Measurements from ENCODE around the gene KIAA1671.

Gene KIAA1671

DNA sequence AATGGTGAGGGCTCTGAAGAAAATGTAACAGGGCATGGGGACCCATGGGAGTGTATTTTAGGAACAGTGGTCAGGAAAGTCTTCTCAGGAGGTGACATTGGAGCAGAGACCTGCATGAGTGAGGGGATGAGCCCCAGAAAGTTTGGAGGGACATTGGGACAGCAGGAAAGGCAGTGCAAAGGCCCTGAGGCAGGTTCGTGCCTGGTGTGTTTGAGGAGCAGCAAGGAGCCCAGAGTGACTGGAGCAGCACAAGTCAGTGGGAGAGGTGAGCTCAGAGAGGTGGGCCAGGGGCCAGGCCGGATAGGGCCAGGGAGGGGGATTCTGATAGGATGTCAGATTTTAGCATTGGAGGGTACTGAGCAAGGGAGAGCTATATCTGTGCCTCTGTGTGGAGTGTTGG, 167.1 kb downstream of the KIAA1671 start:
- DNase-seq (ENCODE audit: low spot score): no peak

DNA sequence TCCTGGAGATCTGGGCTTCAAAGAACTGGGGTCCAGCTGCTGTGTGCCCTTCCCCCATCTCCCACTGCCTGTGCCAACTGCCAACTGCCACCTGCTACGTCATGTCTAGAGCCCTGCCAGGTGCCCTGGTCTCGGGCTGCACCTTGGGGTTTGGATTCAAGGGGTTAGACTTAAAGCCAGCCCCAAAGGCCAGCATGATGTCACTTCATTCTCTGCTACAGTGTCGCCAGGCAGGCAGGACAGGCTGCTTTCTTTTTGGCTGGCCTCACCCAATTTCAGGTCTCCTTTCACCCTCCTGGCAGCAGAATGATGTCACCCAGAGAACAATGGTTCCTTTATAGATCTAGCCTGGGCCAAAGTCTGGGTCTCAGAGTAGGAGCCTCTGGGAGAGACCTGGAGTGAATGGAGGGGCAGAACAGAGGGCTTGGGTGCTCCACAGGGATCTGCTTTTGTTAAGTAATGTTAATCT, 167.6 kb downstream of the KIAA1671 start:
- DNase-seq (ENCODE audit: low spot score): no peak

DNA sequence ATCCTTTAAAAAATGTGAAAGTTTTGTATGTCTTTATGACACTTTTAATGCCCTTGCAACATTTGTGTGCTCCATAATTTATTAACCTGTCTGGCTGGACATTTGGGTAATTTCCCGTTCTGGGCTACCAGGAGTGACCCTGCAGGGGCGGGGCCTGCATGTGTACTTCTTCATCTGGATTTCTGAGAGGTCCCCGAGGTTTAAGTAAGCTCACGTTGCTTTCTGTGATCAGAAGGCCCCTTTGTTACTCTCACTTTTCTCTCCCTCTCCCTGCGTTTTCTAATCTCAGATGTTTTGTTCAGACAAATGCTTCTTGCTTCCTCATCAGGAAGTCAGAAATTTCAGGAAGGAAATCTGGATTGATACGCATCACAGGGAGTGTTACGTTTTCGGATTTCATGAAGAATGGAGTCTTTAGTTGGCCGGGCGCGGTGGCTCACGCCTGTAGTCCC, 168.3 kb downstream of the KIAA1671 start:
- DNase-seq (ENCODE audit: low spot score): no peak

DNA sequence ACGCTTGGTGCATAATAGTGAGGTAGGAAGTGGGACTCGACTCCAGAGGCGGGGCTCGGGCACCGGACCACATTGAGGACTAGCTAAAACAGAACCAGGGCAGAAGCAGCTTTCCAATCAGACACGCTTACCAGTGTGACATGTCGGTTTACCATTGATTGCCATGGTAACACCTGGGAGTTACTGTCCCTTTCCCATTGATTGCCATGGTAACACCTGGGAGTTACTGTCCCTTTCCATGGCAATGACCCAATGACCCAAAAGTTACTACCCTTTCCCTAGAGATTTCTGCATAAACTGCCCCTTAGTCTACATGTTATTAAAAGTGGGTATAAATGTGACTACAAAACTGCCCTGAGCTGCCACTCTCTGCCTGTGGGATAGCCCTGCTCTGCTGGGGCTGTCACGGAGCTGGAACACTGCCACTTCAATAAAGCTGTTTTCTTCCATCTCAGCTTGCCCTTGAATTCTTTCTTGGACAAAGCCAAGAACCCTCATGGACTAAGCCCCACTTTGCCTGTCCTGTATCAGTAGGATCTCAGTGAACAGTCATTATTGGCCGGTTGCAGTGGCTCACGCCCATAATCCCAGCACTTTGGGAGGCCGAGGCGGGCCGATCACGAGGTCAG, 169.7 kb downstream of the KIAA1671 start:
- no peak for DNase-seq (ENCODE audit: low spot score)

DNA sequence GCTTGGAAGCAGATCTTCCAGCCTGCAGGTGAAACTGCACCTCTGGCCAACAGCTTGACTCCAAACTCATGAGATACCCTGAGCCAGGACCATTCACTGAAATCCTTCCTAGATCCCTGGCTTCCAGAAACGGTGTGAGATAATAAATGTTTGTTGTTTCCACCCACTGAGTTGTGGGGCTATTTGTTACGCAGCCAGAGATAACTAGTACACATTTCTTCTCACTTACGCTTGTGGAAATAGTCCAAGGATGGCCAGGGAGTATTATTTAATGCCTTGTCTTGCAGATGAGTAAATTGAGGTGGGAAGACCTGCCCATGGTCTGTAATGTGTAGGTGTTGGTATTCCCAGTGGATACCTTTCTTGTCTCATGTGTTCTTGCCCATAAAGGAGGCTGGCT, 171.2 kb downstream of the KIAA1671 start:
- DNase-seq (ENCODE audit: low spot score): no peak

DNA sequence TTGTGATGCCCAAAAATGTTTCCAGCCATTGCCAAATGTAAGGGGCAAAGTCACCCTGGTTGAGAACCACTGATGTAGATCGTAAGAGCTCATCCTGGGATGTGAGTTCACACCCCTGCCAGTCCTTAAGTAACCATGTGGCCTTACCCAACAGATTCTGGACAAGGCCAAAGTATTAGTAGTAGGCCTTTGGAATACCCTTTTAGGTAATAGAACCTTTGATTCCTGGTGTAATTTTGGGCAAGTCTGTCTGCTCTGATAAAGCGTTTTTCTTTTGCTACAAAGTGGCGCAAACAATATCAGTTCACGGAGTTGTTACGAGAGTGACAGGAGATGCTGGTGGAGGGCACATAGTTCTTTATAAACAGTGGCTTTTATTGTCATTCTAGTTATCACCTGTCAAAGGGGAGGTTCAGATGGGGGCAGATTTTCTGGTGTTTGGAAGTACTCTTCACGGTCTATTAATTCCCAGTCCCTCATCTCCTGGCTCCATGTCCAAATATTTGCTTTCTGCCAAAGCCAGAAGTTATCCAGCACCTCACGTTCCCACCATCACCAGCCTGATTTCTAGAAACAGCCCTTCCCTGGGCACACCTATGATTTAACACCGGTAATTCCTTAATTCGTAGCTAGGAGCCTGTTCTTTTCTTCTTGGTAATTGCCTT, 173.3 kb downstream of the KIAA1671 start:
- DNase-seq (ENCODE audit: low spot score): no peak

DNA sequence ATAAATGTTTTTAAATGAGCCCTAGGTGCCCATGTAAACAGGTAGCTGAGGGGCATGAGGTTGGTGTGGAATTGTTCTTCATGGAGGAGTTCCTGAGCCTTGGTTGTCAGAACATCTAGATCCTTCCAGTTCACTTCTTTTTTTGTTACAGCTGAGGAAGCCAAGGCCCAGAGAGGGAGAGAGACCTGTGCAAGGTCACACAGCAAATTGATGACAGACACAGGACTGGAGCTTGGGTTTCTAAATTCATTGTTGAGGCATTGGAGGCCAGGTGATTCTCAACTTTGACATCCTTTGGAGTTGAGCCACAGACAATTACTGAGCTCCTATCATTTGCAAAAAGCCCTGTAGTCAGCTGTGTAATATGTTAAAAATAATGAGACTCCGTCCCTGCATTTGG, 174.0 kb downstream of the KIAA1671 start:
- DNase-seq (ENCODE audit: low spot score): no peak

DNA sequence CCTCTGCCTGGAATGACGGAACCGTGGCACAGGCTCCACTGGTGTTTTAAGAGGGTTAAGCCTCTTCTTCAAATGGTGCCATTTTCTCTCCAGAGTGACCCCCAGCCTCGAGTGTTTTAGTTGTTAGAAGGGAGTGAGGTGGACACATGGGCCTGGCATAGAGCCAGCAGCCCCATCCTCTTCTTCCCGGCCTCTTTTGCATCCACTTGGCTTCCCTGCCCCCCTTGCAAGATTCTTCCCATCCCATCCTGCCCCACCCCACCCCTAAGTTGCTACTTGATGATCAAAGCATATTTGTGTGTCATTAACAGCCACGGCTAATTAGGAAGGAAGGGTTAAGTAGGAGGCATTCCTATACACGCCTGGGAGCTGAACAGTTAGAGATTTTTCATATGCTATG, 174.8 kb downstream of the KIAA1671 start:
- DNase-seq (ENCODE audit: low spot score): no peak

DNA sequence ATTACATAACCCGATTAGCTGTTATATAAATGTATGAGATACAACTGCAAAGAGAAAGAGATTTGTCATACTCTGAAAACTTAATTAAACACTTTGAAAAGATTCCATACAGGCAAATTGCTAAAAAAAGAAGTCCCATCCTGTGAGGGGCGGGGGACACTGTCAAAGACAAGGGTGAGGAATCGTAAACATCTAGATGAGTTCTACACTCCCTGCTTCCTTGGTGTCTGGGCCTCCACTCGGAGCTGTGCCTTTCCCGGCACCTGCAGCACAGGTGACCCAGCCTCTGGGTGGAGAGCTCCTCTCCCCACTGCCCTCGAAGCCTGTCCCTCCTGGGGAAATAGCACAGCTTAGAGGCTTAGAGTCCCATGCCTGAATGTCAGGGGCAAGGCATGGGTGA, 177.9 kb downstream of the KIAA1671 start:
- no peak for DNase-seq (ENCODE audit: low spot score)

DNA sequence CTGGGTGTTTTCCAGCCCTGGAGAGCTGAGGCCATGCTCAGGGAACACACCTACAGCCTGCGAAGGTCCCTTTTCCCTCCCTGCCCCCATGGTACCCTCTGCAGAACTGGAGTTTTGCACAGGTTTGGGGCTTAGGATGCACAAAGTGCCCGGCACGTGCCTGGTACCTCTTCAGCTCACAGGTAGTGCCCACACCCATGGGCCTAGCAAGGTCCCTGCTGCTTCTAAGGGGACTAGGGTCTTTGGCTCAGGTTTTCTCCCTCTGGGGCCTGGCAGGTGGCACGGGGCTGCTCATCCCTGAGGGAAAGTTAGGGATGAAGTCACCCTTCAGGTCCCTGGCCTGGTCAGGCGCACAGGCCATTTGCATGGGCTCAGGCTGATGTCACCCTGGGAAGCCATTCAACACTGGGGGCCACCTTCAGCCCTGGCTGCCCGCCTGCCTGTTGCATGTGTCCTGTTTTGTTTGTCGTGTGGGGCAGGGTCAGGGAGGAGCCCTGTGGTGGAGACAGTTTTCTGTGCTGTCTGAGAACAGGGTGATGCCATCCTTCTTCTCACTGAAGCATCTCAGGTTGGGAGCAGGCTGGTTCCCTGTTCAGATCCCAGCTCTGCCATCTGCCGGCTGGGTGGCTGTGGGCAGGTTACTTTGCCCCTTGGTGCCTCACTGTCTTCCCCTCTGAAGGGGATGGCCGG, 178.8 kb downstream of the KIAA1671 start:
- DNase-seq (ENCODE audit: low spot score): no peak

DNA sequence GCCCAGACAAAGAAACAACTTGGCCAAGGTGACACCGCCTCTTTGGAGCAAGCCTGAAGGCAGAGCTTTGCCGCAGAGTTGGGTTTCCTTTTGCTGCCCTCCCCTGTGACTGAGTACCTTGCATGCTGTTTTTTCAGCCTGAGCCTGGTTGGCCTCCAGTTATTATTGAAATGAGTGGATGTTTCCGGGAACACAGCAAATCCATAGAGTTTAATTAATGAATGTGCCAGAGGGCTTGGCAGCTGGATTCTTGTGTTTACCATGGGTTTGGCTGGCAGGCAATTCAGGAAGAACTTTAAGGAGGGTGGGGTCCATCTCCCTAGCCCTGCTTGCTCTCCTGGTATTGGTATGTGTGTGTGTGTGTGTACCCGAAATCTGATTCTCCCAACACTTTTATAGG, 181.5 kb downstream of the KIAA1671 start:
- DNase-seq (ENCODE audit: low spot score): no peak

DNA sequence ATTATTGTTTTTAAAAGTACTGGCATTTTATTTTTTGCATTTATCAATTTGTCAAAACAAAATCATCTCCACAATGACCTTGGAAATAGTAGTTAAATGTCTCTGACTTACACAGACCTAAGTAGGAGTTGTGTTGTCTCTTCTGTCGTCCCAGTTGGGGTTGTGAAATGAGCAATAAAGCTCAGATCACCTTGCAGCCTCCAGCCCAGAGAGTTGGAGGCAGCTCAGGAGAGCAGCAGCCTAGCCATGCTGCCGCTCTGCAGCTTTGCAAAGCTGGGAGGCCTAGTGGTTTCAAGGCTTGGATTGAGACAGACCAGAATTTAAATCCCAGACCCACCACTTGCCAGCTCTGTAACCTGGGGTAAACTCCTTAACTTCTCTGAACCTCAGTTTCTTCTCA, 181.9 kb downstream of the KIAA1671 start:
- DNase-seq (ENCODE audit: low spot score): no peak

DNA sequence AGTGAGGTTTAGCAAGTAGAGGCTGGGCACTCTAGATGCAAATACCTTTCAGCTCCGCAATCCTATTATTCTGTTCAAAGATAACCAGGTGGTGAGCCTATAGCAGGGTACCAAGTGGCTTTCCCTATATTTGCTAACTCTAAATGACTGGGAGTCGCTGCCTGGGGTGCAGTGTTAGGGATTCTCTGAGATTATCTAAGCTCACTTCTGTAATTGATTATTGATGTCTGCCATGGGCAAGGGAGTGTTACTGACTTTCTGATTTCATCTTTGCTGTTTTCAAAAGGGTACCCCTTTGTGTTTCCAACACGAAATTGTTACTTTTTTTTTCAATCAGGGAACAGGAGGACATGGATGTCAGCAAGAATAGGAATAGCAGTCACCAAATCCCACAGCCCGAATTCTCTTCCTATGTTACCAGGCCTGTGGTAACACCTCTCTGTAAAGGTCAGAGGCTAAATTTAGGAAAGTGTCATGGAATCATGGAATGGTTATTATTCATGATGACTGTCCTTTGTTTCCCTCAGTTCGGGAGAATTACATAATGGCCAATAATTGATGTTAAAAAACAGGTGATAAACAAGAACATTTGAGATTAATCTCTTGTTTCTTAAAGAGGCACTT, 184.5 kb downstream of the KIAA1671 start:
- no peak for DNase-seq (ENCODE audit: low spot score)

DNA sequence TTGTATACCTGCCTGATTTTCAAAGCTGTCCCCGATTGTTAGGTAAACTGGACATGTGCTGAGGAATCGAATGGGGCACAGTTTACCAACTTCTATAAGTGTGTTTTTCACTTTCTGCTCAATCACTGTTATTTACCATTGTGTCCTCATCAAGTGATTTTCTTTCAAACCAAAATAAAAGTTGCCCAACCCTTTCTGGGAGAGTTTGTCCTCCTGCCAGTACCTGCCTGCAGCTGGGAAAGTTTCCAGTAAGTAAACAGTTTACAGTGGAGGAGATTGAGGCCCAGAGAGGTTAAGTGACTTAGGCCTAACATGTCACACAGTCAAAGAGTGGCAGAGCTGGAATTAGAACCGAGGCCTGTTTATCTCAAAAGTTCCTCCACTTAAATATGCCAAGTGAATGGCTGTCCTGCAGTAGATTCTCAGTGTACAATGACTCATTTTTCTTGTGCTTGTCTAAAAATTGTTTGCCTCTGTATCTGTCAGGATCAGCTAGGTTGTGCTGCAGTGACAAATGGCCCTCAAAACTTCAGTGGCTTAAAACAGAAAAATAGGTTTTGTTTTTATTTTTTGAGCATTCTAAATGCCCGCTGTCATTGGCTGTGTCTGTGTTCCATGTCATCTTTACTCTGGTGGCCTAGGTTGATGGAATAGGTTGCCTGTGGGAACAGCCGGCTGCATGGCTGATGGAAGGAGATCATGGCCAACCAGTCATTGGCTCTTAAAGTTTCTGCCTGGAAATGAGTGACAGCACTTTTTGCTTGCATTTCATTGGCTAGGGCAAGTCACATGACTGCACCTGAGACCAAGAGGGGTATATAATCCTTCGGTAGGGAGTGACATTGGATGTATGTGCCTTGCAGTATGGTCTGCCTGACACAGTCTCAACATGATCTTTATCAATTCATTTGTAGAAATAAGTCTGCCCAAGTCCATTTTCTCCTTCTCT, 185.3 kb downstream of the KIAA1671 start:
- DNase-seq (ENCODE audit: low spot score): no peak

DNA sequence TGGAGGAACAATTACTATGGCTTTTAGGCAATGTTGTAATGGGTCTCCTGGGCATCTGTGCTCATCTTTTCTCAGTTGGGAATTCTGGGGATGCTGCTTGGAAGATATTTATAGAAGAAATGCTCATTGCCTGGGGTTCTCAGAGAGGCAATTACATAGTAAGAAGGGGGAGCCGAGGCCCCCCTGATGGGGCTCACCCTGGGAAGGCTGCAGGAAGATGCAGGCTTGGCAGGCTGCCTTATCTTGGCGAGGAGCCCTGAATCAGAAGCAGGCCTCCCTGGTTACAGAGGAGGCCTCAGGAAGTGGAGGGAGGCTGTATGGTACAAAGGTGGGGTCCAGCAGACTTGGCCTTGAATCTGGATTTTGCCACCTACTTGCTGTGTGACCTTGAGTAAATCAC, 186.5 kb downstream of the KIAA1671 start:
- no peak for DNase-seq (ENCODE audit: low spot score)

DNA sequence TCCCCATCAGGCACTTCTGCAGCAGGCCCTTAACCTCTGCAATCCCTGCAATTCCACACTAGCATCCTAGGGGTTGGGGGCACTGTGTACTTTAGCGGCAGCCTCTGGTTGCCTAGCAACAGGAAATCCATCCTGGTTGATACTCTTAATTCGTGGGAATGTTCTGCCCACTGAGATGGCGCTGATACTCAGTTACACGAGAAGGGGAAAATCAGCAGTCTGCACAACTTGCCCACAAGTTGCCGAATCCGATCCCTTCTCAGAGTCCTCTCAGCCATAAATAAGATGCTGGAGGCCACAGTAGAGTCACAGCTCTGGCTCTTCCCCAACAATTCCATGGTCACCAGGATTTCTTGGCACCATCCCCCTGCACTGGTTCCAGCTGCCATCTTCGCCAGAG, 189.6 kb downstream of the KIAA1671 start:
- DNase-seq (ENCODE audit: low spot score): no peak

DNA sequence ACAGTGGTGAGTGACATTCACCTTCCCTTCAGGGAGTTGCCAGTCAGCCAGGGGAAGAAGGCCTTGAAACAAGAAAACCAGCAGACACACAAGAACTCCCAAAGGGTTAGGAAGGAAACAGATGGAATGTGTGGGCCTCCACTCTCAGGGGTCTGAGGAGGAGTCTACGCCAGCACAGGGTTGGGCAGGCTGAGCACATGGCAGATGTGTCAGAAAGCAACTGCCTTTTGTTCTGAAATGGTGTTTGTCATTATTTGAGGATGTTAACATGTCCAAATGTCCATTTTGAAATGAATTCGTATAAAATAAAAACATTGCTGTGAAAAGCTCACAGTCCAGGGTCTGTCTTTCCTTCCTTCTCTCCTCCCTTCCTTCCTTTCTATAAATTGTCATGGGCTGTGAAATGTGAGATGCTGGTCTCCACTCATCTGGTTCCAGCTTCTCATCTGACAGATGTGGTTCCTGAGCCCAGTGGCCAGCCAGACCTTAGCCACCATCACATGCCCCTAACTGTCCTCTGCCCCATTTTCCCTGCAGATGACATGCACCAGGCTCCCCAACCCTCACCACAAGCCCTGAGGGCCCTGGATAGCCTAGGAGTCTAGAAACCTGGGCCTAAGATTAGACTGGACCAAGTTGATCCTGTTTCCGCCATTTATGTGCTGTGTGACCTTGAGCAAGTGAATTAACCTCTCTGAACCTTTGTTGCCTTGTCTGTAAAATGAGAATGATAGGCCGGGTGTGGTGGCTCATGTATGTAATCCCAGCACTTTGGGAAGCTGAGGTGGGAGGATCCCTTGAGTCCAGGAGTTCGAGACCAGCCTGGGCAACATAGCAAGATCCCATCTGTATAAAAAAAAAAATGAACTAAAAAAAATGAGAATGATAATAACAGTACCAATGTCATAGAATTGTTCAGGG, 190.9 kb downstream of the KIAA1671 start:
- no peak for DNase-seq (ENCODE audit: low spot score)

DNA sequence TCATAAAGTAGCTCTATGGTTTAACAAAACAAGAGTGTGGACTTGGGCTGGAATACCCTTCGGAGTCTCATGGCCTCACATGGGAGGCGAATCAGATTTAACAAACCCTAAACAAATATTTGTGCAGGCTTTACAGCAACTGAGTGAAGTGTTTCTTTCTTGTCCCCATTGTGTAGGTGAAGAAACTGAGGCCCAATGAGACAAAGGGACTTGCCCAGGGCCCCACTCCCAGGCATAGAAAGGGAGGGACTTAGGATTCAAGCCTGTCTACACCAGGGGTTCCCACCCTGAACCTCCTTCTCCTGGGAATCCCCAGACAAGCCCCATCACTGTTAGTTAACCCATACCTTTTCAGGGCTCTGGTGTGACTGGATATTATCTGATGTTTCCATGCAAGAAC, 192.0 kb downstream of the KIAA1671 start:
- DNase-seq (ENCODE audit: low spot score): no peak

DNA sequence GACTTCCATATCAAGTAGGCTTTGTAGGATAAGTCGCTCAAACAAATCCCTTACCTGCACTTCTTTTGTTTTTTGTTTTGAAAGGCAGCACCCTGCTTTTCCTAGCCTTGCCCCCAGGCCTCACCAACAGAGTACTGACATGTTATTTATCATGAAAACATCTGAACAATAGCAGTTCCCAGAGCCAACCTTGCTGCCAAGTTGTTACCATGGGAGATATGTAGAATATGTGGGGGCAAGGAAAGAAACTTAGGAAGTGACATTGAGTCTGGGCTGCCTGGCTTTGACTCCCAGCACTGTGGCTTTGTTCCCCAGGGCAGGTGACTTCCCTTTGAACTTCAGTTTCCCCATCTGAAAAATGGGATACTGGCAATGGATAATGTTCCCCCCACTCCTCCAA, 193.8 kb downstream of the KIAA1671 start:
- no peak for DNase-seq (ENCODE audit: low spot score)

DNA sequence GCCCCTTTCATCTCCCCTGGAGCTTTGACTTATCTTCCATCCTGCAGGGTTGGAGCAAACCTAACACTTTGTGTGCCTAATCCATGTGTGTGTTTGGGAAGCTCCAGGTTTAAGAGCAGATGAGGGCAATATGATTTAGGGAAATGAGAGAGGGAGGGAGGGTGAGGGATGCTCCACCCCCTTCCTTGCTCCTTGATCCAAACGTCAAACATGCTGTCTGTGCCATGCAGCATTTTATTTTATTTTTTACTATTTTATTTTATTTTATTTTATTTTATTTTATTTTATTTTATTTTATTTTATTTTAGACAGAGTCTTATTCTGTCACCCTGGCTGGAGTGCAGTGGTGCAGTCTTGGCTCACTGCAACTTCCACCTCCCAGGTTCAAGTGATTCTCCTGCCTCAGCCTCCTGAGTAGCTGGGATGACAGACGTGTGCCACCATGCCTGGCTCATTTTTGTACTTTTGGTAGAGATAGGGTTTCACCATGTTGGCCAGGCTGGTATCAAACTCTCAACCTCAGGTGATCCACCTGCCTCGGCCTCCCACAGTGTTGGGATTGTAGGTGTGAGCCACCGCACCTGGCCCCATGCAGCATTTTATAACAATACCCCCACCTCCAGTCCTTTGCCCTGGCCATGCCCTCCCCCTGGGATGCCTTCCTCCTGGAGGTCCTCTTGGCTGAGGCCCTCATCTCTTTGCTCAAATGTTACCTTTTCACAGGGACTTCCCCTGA, 194.6 kb downstream of the KIAA1671 start:
- no peak for DNase-seq (ENCODE audit: low spot score)
